ENCODE results near the gene MPPED1.

Gene MPPED1

DNA sequence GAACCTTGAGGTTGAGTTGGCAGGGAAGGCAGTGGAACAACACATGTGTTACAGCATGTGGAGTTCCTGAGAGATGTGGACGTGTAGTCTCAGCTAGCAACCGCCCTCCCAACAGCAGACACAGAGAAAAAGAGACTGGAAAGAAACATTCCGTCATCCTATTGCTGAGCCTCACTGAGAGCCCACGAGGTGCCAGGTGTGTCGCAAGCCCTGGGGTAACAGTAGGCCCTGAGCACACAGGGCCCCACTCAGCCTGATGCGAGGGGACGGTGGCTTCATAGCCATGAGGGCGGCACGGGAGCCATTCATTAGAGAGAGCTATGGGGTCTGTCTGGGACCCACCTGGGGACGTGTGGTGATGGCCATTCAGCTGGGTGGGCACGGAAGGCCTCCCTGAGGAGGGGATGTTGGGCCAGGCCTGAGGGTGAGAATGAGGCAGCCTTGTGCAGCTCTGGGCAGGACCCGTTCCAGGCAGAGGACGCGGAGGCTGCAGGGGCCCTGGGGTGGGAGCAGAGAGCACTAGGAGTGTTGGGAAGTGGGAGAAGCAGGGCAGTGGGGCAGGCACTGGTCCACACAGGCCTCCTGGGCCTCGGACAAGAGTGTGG is 26.2 kb downstream of the MPPED1 start:
- no peak overlapping the region for H3K4me3 ChIP-seq
- H3K27ac ChIP-seq, result no peak overlapping the region
- no peaks in the 10 kb centered on the region for H3K36me3 ChIP-seq
- peaks cover 0 to 22% (median 0%) of the 10 kb centered on the region in 11 experiments; a peak in 3 of 22 replicates for H4K20me1 ChIP-seq
- no peak for TF ChIP-seq Cebpa-rat (IDR thresholded peaks at IDR 0.05)
- H3K9me3 ChIP-seq (replicated peaks in 1 of 11), result no peaks in the 10 kb centered on the region
- no peak overlapping the region for H3K9ac ChIP-seq
- H3K27me3 ChIP-seq, result no peaks in the 10 kb centered on the region
- H3K4me1 ChIP-seq, result peaks cover 7 to 68% (median 61%) of the 10 kb centered on the region in 10 experiments; a peak in 17 of 20 replicates
- H3K4me2 ChIP-seq, result peak overlapping the region in 7 of 11 experiments; percentile 25 to 67 (median 62); a peak in 10 of 22 replicates

DNA sequence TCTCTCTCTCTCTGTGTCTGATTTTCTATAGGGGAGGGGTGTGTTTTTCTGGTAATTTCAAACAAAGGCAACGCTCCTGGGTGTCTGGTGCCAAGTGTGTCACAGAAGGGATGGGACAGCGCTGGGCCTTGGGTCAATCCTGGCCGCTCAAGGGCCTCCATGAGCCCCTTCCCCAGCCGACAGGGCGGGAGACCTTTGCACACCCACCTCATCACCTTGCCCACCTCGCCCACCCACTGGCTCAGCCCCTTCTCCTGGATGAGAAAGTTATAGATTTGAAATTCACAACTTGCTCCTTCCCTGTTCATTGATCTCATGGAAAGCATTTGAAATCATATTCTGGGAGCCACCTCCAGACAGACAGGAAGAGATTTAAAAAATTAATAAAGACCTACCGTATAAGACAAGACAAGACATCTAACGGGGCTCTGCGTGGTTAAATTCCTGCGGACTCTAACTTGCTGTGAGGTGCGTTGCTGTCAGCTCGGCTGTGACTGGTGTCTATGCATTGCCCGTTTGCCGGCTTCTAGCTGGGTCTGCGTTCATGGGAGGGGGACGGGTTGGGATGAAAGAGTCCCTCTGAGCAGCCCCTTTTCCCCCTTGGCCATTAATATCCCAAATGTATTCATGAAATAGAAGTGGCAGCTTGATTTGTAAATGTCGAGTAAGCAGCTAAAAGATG is 27.0 kb downstream of the MPPED1 start:
- H3K4me1 ChIP-seq, result peaks cover 7 to 72% (median 64%) of the 10 kb centered on the region in 10 experiments; a peak in 17 of 20 replicates
- peak overlapping the region in 2 of 11 experiments; percentile 60 to 68; a peak in 3 of 22 replicates for H3K4me2 ChIP-seq

DNA sequence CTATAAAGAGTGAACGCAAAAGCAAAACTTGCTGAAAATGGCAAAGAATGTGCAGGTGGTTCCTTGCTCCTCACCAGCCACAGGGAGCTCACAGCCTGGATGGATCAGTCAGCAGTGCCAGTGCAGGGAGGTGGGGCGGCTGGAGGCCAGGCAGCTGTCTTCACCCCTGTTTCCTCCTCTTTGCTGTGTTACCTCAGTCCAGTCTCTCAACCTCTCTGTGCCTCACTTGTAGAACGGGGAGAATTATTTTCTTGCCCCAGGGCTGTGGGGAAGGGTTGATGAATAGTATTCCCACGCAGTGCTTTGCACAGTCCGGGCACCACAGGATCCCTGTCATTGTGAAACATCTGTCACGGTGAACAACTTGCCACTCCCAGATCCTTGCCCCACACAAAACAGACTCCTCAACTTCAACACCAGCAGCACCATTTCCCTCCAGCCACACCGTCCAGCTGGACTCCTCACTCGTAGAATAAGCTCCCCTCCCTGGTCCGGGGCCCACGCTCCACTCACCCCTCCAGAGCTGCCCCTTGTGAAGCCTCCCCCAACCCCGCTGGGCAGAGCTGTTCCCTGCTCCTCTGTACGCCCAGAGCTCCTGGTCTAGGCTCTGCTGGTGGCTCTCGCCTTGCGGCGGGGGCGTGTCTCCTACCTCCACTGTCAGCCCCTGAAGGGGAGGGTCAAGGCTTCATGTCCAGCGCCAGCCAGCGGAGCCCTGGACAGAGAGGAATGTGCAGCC is 27.7 kb downstream of the MPPED1 start:
- Histone ChIP-seq H3K4me3 (no peak overlapping the region), H3K4me2 (peak overlapping the region in 9 of 11 experiments; percentile 15 to 82 (median 65); a peak in 17 of 22 replicates), H3K27me3 (no peaks in the 10 kb centered on the region), H3K4me1 (peaks cover 7 to 72% (median 64%) of the 10 kb centered on the region in 10 experiments; a peak in 17 of 20 replicates), H4K20me1 (peaks cover 0 to 22% (median 0%) of the 10 kb centered on the region in 11 experiments; a peak in 3 of 22 replicates), H3K9me3 (replicated peaks in 1 of 11) (no peaks in the 10 kb centered on the region), H3K9ac (no peak overlapping the region), H3K36me3 (no peaks in the 10 kb centered on the region), H3K27ac (no peak overlapping the region)
- TF ChIP-seq Cebpa-rat (IDR thresholded peaks at IDR 0.05), result no peak

More for the DNA sequence above, 27.0 kb downstream of the MPPED1 start:
- H3K9me3 ChIP-seq (replicated peaks in 1 of 11), result no peaks in the 10 kb centered on the region
- no peak overlapping the region for H3K4me3 ChIP-seq
- H3K27ac ChIP-seq, result no peak overlapping the region
- H3K9ac ChIP-seq, result no peak overlapping the region
- no peak for TF ChIP-seq Cebpa-rat (IDR thresholded peaks at IDR 0.05)
- H3K36me3 ChIP-seq, result no peaks in the 10 kb centered on the region
- no peaks in the 10 kb centered on the region for H3K27me3 ChIP-seq
- H4K20me1 ChIP-seq, result peaks cover 0 to 22% (median 0%) of the 10 kb centered on the region in 11 experiments; a peak in 3 of 22 replicates

DNA sequence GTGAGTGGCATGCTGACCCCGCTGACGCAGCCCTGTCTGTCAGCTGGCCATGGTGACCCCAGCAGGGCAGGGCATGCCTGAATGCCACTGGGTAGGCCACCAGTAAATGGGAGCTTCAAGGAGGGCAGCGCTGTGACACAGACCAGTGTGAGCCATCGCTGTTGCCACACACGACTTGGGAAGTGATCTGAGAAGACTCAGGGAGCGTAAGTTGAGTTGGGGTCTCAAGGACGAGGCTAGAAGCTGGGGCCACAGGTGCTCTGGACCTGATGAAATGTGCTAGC is 28.2 kb downstream of the MPPED1 start:
- Histone ChIP-seq H3K4me1 (peaks cover 7 to 72% (median 64%) of the 10 kb centered on the region in 10 experiments; a peak in 17 of 20 replicates), H3K4me2 (peak overlapping the region in 10 of 11 experiments; percentile 15 to 82 (median 62); a peak in 18 of 22 replicates), H4K20me1 (peaks cover 0 to 22% (median 0%) of the 10 kb centered on the region in 11 experiments; a peak in 3 of 22 replicates), H3K27ac (no peak overlapping the region), H3K36me3 (no peaks in the 10 kb centered on the region), H3K27me3 (no peaks in the 10 kb centered on the region), H3K9ac (no peak overlapping the region), H3K9me3 (replicated peaks in 1 of 11) (no peaks in the 10 kb centered on the region), H3K4me3 (no peak overlapping the region)
- no peak for TF ChIP-seq Cebpa-rat (IDR thresholded peaks at IDR 0.05)

DNA sequence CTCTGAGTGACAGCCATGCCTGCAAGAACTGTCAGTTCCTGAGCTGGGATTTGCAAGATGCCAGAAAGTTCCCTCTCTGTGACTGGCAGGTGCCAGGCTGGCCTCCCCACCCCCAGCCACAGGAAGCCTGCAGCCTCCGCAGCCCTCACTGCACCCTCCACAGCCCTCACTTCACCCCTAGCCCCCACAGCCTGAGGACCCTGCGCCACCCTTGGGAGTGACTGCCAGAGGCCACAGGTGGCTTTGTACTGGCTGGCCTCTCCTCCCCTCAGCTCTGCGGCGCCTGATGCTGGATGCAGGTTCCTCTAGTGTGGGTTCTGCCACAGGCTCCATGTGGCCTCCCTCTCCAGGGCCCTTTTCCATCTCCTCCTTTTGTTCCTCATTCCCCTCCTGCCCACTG is 28.7 kb downstream of the MPPED1 start:
- H3K4me2 ChIP-seq, result peak overlapping the region in 10 of 11 experiments; percentile 15 to 82 (median 62); a peak in 18 of 22 replicates
- TF ChIP-seq Cebpa-rat (IDR thresholded peaks at IDR 0.05), result no peak
- no peaks in the 10 kb centered on the region for H3K27me3 ChIP-seq
- H3K27ac ChIP-seq, result no peak overlapping the region
- peaks cover 7 to 74% (median 66%) of the 10 kb centered on the region in 10 experiments; a peak in 17 of 20 replicates for H3K4me1 ChIP-seq
- H3K9ac ChIP-seq, result 0 out of 22 replicates have a peak overlapping the region, but pooled peaks of 1 of the 11 experiments have one; percentile 34
- no peaks in the 10 kb centered on the region for H3K9me3 ChIP-seq (replicated peaks in 1 of 11)
- no peaks in the 10 kb centered on the region for H3K36me3 ChIP-seq
- H4K20me1 ChIP-seq, result peaks cover 0 to 22% (median 0%) of the 10 kb centered on the region in 11 experiments; a peak in 3 of 22 replicates
- H3K4me3 ChIP-seq, result no peak overlapping the region

DNA sequence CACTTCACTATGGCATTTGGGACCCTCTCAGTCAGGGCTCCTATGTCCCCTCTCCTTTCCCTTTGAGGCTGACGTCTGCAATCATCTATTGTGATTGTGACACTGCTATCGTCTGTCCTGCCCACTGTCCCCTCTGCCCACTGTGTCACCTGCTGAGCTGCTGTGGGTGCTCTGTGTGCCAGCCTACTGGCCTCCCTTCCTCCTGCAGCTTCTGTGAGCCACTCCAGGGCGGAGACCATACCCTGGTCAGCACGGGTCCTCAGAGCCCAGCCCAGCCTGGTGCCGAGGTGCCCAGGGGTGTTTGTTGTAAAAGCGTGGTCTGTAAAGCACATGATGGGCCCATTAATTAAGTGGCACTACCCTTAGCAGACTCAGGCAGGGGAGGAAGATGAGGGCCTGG is 29.4 kb downstream of the MPPED1 start:
- Histone ChIP-seq H3K9ac (no peak overlapping the region), H3K4me2 (peak overlapping the region in 8 of 11 experiments; percentile 38 to 82 (median 66); a peak in 16 of 22 replicates), H4K20me1 (peaks cover 0 to 22% (median 0%) of the 10 kb centered on the region in 11 experiments; a peak in 3 of 22 replicates), H3K4me1 (peaks cover 7 to 74% (median 67%) of the 10 kb centered on the region in 10 experiments; a peak in 19 of 20 replicates), H3K9me3 (replicated peaks in 1 of 11) (no peaks in the 10 kb centered on the region), H3K27me3 (no peaks in the 10 kb centered on the region), H3K36me3 (no peaks in the 10 kb centered on the region), H3K4me3 (no peak overlapping the region), H3K27ac (no peak overlapping the region)
- TF ChIP-seq Cebpa-rat (IDR thresholded peaks at IDR 0.05), result no peak

DNA sequence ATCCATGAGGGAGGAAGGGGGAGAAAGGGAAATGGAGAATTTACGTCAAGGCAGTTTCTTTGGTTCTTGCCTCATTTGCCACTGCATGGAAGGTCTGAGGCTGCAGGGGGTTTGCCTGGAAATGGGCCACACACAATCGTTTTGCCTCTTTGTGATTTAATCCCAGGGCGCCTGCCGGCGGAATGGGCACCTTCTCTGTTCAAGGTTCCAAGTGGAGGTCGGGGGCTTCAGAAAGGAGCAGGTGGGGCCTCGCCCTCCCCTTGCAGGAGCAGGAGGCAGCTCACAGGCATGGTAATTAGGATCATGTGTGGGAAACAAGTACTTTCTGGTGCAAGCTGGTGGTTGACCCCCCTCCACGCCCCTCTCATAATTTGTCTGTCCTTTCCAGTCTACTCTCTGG is 29.9 kb downstream of the MPPED1 start:
- H3K9ac ChIP-seq, result no peak overlapping the region
- no peak overlapping the region for H3K4me3 ChIP-seq
- H3K27me3 ChIP-seq, result no peaks in the 10 kb centered on the region
- H3K27ac ChIP-seq, result no peak overlapping the region
- peaks cover 0 to 22% (median 0%) of the 10 kb centered on the region in 11 experiments; a peak in 3 of 22 replicates for H4K20me1 ChIP-seq
- no peaks in the 10 kb centered on the region for H3K9me3 ChIP-seq (replicated peaks in 1 of 11)
- H3K4me1 ChIP-seq, result peaks cover 8 to 74% (median 67%) of the 10 kb centered on the region in 10 experiments; a peak in 19 of 20 replicates
- no peaks in the 10 kb centered on the region for H3K36me3 ChIP-seq
- TF ChIP-seq Cebpa-rat (IDR thresholded peaks at IDR 0.05), result no peak
- H3K4me2 ChIP-seq, result peak overlapping the region in 8 of 11 experiments; percentile 18 to 82 (median 62); a peak in 10 of 22 replicates

DNA sequence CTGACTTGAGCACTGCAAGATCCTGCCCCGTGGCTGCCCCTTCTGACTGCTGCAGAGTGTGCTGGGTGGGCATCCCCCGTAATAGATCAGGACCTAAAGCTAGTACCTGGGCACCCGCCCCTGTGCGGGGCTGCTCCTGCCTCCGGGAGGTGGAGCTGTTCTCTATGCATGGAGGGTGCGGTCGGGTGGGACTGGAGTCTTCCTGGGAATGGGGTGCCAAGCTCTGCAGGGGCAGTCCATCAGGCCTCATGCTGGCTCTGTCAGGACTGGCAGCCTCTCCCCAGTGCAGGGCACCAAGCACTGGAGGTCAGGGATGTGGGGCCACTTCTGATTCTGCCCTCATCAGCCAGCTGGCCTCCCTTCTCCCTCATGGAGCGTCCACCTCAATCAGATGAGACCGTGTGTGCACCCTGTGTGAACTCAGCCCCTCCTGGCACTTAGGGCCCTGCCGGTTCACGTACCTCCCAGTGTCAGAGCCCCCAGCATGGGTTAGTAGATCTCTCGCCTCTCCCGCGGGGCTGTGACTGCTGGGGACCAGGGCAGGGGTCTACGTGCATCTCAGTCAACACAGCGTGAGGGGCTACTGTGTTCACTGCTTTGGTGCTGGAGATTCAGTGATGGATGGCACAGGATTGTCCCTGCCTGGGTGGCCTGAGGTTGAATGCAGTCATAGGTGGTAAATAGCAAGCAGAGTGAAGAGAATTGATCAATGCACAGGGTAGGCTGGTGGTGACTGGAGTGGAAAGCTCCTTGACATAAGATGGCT is 30.8 kb downstream of the MPPED1 start:
- H3K4me2 ChIP-seq, result peak overlapping the region in 8 of 11 experiments; percentile 18 to 82 (median 51); a peak in 9 of 22 replicates
- H4K20me1 ChIP-seq, result peaks cover 0 to 22% (median 0%) of the 10 kb centered on the region in 11 experiments; a peak in 3 of 22 replicates
- H3K27ac ChIP-seq, result no peak overlapping the region
- H3K4me1 ChIP-seq, result peaks cover 16 to 74% (median 67%) of the 10 kb centered on the region in 10 experiments; a peak in 19 of 20 replicates
- TF ChIP-seq Cebpa-rat (IDR thresholded peaks at IDR 0.05), result no peak
- no peaks in the 10 kb centered on the region for H3K9me3 ChIP-seq (replicated peaks in 1 of 11)
- H3K4me3 ChIP-seq, result no peak overlapping the region
- no peaks in the 10 kb centered on the region for H3K27me3 ChIP-seq
- no peak overlapping the region for H3K9ac ChIP-seq
- H3K36me3 ChIP-seq, result no peaks in the 10 kb centered on the region

Data from BLaER1 treated with 17β-estradiol and CSF1 and Interleukin-3, amounts not matched to agents 10 nM and 100 nM (cell line).